PFSK-1 (cell line): ENCODE results near the gene PRKAR1B.

ENCODE experiments used
- FOXP2 ChIP-seq: optimal IDR thresholded peaks from 2 replicates; pipeline ENCODE3; 2011; ENCODE audit warnings: borderline replicate concordance, control low read depth, inconsistent platforms; ENCODE audit not compliant: insufficient read depth; ENCODE audit errors: extremely low read length, extremely low read depth
- POLR2AphosphoS5 ChIP-seq: IDR thresholded peaks from 2 replicates; pipeline ENCODE4 v1.6.1; 2012; ENCODE audit warnings: low read depth, mild to moderate bottlenecking, control low read depth, low read length, moderate library complexity
- SIN3A ChIP-seq: IDR thresholded peaks from 2 replicates; pipeline ENCODE4 v1.6.1; 2012; ENCODE audit warnings: mild to moderate bottlenecking, low read length, moderate library complexity, borderline replicate concordance; ENCODE audit not compliant: insufficient read depth
- TAF1 ChIP-seq: IDR thresholded peaks from 2 replicates; pipeline ENCODE4 v1.6.1; 2012; ENCODE audit warnings: low read length, control low read depth, borderline replicate concordance; ENCODE audit not compliant: insufficient read depth
- TF ChIP-seq, protein P1 (sequence below), 2 experiments: IDR thresholded peaks; 2 replicates each; pipeline versions ENCODE4 v1.6.1 to v1.8.0; 2011 to 2012; ENCODE audit warnings: low read depth in 2 of 2, low read length in 2 of 2, control low read depth in 1 of 2, inconsistent platforms in 1 of 2, mild to moderate bottlenecking in 1 of 2, moderate library complexity in 1 of 2; ENCODE audit not compliant: insufficient read depth in 1 of 2

The PRKAR1B gene

DNA sequence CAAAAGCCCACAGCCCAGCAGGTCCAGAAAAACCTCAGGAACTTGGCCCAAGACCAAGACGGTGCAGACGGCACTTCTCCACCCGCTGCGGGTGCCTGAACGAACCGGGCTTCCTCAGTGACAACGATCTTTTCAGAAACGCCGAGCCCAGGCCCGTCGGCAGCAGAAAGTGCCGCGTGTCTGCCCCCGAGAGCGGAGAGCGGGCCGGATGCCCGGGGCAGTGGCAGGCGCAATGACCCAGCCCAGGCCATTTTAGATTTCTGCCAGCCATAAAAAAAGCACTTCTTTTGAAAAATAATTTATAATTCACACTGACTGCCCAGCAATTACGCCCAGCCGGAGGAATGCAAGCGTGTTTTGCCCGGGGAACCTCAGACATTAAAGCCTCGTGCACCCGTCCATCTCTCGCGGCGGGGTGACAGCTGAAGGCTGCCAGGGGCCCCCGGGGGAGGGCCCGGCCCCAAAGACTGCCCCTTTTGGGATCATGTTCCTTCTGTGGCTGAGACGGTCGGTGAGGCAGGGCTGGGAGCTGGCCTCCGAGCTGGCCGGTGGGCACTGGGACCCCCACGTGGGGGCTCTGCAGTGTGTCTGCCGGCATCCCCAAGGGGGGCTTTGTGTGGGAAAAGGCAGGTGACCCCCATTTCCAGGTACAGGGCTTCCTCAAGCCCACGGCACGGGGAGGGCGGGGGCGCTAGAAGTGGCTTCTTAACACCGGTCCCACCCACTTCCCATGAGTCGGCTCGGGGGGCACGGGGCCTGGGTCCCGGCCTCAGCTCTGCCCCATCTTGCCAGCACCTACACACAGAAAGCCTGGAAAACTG lies 136.1 kb downstream of the PRKAR1B start:
- TF ChIP-seq, protein P1, sequence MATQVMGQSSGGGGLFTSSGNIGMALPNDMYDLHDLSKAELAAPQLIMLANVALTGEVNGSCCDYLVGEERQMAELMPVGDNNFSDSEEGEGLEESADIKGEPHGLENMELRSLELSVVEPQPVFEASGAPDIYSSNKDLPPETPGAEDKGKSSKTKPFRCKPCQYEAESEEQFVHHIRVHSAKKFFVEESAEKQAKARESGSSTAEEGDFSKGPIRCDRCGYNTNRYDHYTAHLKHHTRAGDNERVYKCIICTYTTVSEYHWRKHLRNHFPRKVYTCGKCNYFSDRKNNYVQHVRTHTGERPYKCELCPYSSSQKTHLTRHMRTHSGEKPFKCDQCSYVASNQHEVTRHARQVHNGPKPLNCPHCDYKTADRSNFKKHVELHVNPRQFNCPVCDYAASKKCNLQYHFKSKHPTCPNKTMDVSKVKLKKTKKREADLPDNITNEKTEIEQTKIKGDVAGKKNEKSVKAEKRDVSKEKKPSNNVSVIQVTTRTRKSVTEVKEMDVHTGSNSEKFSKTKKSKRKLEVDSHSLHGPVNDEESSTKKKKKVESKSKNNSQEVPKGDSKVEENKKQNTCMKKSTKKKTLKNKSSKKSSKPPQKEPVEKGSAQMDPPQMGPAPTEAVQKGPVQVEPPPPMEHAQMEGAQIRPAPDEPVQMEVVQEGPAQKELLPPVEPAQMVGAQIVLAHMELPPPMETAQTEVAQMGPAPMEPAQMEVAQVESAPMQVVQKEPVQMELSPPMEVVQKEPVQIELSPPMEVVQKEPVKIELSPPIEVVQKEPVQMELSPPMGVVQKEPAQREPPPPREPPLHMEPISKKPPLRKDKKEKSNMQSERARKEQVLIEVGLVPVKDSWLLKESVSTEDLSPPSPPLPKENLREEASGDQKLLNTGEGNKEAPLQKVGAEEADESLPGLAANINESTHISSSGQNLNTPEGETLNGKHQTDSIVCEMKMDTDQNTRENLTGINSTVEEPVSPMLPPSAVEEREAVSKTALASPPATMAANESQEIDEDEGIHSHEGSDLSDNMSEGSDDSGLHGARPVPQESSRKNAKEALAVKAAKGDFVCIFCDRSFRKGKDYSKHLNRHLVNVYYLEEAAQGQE (IDR thresholded peaks at IDR 0.05; ENCODE audit: insufficient read depth in 1 of 2, low read depth in 2 of 2, low read length in 2 of 2) = no peak

DNA sequence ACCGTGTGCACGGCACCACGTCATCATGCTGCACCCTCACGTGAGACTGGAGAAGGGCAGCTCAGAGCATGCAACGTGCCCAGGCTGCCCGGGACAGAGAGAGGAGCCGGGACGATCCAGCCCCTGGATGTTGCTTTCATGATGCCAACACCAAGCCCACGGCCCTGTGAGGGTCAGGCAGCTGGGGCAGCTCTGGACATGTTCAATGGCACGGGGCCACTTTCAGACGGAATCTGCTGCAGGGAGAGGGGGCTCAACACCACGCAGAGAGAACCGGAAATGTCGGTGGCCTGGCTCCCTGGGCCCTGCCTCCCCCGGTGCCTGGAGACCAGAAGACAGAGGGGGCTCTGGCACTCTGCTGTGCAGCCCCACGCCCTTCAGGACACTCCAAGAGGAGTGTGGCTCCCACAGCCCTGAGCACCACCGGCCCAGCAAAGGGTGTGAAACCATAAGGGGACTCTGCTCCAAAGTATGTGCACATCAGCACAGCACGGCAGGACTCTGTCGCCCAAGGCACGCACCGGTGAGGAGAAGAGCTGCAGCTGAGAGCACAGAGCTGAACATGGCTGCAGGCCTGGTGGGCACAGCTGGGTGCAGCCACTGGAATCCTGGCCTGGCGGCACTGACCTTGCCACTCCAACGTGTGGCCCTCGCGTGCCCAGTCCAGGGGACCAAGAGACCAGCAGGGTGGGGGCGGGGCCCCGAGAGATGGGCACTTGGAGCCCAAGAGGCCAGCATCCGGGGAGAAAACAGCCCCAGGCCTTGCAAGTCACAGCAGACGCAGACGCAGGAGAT lies 137.1 kb downstream of the PRKAR1B start:
- no peak for TF ChIP-seq TAF1
- no peak for TF ChIP-seq SIN3A
- TF ChIP-seq, protein P1 (IDR thresholded peaks at IDR 0.05; ENCODE audit: insufficient read depth in 1 of 2, low read depth in 2 of 2, low read length in 2 of 2) = no peak
- no peak for TF ChIP-seq FOXP2
- TF ChIP-seq POLR2AphosphoS5 = no peak

DNA sequence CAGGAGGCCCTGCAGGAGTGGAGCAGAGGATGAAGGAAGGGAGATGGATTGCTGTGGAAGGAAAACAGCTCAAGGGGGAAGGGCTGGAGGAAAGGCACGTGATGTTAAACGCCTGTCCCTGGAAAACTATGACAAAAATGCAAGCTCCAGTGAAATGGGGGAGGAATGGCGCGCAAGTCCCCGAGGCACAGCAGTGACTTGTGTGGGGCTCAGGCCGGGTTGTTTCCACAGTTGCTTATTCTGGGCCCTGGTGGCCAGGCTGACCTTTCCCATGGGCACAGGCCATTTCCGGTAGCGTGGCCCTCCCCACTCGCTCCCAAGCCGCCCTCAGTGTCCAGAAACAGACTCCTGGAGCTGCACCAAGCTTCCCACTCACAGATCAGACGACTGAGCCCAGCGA lies 139.3 kb downstream of the PRKAR1B start:
- TF ChIP-seq, protein P1 (IDR thresholded peaks at IDR 0.05; ENCODE audit: insufficient read depth in 1 of 2, low read depth in 2 of 2, low read length in 2 of 2) = no peak
- no peak for TF ChIP-seq SIN3A
- no peak for TF ChIP-seq TAF1
- no peak for TF ChIP-seq FOXP2

DNA sequence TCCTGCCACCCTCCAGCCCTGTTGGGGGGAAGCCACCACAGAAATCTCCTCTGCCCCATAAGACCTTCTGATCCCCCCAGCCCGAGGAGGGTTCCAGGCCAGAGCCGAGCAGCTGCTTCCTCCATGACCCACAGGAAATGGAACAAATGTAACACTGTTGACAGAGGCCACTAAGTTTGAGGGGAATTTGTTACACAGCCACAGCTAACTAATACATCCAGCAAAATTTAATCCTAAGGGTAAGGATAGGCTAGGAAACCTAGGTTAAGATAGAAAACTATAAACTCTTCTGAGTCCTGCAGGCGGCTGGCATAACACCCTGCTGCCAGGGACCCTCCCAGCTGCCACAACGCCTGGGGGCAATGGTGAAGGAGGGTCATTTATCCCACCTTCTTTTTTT lies 140.6 kb downstream of the PRKAR1B start:
- TF ChIP-seq, protein P1 (IDR thresholded peaks at IDR 0.05; ENCODE audit: insufficient read depth in 1 of 2, low read depth in 2 of 2, low read length in 2 of 2) = no peak
- no peak for TF ChIP-seq TAF1
- no peak for TF ChIP-seq FOXP2
- TF ChIP-seq SIN3A = no peak
- TF ChIP-seq POLR2AphosphoS5 = no peak
